ENCODE data around the gene RNU7-1.
"Not testable (repeated sequence)": the region's sequence is repeated elsewhere in the genome, so short reads cannot be mapped to it uniquely, and the experiment has no call there.

RNU7-1 gene

DNA sequence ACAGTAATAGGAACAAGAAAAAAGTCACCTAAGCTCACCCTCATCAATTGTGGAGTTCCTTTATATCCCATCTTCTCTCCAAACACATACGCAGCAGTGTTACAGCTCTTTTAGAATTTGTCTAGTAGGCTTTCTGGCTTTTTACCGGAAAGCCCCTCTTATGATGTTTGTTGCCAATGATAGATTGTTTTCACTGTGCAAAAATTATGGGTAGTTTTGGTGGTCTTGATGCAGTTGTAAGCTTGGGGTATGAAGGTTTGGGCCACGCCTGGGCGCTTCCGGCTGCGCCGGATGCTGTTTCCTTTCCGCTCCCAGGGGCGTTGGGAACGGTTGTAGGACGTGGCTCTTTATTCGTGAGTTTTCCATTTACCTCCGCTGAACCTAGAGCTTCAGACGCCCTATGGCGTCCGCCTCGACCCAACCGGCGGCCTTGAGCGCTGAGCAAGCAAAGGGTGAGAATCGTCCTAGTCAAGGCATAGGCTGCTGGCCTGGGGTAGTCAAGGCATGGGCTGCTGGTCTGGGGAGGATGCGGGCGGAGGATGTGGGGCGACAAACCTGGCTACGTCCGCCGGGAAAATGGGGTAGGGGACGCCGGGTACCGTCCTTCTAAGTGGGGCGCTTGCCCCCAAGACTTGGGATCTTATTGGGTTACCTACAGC is at the start of gene RNU7-1, which contains the start of gene C12orf57:
Gene RNU7-1 (plus strand): TSS at position 95 of the 659 bp plus-strand sequence.
Gene C12orf57 (plus strand): TSS at position 301 of the 659 bp plus-strand sequence. CDS start 100 bp downstream, at position 401.
- peak; percentile 53 to 59 for DNase-seq (ENCODE audit: low read depth in 1 of 2, low spot score in 1 of 2)

DNA sequence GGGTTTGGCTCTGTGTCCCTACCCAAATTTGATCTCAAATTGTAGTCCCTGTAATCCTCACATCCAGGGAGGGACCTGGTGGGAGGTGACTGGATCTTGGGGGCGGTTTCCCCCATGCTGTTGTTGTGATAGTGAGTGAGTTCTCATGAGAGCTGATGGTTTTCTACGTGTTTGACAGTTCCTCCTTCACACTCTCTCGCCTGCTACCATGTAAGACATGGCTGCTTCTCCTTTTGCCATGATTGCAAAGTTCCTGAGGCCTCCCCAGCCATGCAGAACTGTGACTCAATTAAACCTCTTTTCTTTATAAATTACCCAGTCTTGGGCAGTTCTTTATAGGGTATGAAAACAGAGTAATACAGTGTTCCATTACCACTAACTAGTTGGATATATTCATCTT is 49.3 kb upstream of the RNU7-1 start:
- DNase-seq (ENCODE audit: low read depth in 1 of 2, low spot score in 1 of 2): no peak

DNA sequence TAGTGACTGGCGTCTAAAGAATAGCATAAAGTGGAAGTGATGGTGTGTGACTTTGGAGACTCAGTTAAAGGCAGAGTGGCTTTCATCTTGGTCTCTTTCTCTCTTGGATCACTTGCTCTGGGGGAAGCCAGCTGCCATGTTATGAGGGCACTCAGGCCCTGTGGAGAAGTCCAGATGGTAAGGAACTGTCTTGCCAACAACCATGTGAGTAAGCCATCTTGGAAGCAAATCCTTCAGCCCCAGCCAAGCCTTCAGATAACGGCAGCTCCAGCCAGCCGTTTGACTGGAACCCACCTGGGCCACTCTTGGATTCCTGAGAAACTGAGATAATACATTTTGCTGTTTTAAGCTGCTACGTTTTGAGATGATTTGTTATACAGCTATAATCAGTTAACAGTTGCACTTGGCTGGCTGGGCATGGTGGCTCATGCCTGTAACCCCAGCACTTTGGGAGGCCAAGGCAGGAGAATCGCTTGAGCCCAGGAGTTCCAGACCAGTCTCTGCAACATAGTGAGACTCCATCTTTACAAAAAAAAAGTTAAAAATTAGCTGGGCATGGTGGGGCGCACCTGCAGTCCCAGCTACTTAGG is 46.7 kb upstream of the RNU7-1 start:
- DNase-seq (ENCODE audit: low read depth in 1 of 2, low spot score in 1 of 2): no peak

DNA sequence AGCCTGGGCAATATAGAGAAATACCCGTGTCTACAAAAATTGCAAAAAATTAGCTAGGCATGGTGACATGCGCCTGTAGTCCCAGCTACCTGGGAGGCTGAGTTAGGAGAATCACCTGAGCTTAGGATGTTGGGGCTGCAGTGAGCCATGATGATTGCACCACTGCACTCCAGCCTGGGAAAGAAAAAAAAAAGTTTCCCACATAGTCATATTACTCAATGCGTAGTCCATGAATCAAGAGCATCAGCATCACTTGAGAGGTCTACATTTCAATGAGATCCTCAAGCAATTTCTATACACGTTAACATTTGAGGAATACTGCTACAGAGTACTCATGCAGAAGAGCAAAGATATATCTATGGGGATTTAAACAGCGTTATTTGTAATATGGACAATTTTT is 44.2 kb upstream of the RNU7-1 start:
- no peak for DNase-seq (ENCODE audit: low read depth in 1 of 2, low spot score in 1 of 2)

DNA sequence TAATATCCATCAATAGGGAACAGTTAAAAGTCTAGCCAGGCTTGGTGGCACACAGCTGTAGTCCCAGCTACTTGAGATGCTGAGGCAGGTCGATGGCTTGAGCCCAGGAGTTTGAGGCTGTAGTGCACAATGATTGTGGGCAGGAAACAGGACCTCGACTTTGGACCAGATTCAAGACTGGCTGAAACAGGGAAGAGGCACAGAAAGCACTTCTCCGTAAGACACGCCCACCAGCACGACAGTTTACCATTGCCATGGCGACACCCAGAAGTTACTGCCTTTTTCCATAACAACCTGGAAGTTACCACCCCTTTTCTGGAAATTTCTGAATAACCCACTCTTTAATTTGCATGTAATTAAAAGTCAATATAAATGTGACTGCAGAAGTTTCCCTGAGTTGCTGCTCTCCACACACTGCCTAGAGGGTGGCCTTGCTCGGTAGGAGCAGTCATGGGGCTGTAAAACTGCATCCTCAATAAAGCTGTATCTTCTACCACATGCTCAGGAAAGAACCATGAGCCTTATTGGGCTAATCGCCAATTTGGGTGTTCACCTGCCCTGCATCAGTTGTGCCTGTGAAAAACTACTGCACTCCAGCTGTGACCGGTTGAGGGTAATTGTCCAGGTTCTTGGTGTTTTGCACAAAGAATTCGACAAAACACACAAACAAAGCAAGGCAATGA is 43.6 kb upstream of the RNU7-1 start:
- DNase-seq (ENCODE audit: low read depth in 1 of 2, low spot score in 1 of 2): no peak

DNA sequence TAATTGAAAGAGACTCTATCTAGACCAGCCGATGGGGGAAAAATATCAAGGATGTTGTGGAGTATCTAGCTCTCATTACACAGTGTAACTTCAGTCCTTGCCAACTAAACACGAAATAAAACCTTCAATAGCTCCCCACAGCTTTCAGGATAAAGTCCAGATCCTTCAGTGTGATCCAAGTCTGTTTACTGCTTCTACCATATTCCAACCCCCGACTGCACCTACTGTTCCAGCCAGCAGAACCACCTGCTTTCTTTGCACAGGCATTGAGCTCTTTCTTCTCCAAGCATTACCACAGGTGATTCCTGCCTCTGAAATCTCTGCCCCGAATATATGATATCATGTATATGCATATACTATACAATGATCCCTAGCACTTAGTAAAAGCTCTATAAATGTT is 41.2 kb upstream of the RNU7-1 start:
- no peak for DNase-seq (ENCODE audit: low read depth in 1 of 2, low spot score in 1 of 2)

DNA sequence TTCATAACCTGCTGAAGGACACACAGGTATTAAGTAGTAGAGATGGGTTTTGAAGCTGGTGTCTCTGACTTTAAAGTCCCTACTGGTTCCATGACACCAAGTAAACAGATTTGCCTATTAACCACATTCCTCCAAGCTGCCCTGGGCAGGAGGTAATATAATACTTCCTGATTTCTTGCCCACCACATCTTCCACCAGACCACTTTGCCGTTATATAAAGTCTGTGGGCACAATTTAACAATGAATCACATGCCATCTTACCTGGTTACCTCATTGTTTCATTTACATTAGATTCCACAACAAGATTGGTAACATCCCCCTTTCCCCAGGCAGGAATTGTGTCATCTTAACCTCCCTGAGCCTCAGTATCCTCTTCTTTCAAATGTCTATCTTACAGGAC is 39.9 kb upstream of the RNU7-1 start:
- no peak for DNase-seq (ENCODE audit: low read depth in 1 of 2, low spot score in 1 of 2)

DNA sequence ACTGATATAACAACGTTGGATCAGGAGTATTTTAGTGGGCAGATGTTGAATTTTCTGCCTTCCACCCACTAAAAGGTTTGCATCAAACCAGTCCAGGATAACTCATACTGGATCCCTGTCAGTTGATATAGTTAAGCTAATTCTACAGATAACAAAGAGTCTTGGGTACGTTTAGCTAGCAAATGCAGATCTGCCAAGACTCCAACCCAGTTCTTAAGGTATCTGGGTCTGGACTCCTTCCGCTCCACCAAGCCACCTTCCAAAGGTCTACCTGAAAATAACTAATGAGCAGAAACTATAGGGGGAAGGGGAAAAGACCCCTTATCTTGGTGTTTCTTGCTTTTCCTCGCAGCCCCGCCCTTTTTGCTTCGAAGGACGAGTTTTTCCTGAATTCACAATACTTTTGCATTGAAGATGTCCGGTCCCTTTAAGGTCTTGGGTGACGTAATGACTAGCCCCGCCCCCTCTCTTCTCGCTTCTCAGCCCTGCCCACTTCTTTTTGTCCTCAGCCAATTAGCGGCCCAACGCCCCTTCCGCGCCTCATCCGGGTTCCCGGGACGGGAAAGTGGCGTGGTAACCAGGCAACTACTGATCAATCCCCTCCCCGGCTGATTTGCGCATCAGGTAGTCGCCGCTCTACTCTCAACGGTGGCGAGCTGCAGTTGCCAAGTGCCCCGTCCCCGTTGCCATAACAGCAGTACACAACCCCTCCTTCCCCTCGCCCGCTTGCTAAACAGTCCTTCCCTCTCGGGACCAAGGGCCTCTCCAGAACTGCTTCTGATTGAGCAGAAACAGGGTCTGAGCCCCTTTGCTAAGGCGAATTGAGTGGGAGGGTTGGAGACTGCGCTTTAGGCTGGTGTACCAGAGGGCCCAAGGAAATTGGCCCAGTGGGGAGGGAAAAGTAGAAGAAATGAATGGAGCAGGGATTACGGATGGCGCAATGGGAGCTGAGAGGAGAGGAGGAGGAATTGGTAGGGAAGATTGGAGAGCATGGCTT is 39.0 kb upstream of the RNU7-1 start, which contains the start of gene LRRC23:
Gene LRRC23 (plus strand): TSS at position 543 of the 997 bp plus-strand sequence. CDS start 812 bp downstream, outside the sequence.
- DNase-seq (ENCODE audit: low read depth in 1 of 2, low spot score in 1 of 2): peak; percentile 88 to 93

DNA sequence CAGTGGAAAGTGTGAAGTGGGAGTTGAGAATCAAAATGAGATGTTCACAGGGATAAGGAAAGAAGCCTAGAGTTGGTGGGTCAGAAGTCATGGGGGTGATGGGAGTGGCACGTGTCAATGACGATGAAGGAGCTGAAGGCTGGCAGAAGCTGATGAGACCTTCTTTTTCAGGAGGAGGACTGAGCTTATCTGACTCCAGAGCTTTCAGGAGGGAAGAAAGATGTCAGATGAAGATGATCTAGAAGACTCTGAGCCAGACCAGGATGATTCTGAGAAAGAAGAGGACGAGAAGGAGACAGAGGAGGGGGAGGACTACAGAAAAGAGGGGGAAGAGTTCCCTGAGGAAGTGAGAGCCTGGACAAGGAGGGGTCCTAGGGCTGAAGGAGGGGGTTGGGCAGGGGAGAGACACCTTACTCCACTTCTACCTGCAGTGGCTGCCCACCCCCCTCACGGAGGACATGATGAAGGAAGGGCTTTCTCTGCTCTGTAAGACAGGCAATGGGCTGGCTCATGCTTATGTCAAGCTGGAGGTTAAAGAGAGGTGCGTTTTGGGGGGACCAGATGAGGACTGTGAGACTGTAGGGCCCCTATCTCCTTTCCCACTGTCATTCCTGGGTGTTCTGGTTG is 38.1 kb upstream of the RNU7-1 start:
- no peak for DNase-seq (ENCODE audit: low read depth in 1 of 2, low spot score in 1 of 2)

DNA sequence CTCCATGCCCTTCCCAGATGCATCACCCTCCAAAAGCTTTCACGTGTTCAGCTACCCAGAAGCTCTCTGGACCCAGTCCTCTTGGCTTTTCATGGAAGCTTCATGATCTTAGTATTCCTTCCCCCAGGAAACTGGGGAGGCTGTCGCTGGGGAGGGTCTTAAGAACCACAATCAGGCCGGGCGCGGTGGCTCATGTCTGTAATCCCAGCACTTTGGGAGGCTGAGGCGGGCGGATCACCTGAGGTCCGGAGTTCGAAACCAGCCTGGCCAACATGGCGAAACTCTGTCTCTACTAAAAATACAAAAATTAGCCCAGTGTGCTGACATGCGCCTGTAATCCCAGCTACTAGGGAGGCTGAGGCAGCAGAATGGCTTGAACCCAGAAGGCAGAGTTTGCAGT is 35.5 kb upstream of the RNU7-1 start:
- not testable (repeated sequence) for DNase-seq (ENCODE audit: low read depth in 1 of 2, low spot score in 1 of 2)

DNA sequence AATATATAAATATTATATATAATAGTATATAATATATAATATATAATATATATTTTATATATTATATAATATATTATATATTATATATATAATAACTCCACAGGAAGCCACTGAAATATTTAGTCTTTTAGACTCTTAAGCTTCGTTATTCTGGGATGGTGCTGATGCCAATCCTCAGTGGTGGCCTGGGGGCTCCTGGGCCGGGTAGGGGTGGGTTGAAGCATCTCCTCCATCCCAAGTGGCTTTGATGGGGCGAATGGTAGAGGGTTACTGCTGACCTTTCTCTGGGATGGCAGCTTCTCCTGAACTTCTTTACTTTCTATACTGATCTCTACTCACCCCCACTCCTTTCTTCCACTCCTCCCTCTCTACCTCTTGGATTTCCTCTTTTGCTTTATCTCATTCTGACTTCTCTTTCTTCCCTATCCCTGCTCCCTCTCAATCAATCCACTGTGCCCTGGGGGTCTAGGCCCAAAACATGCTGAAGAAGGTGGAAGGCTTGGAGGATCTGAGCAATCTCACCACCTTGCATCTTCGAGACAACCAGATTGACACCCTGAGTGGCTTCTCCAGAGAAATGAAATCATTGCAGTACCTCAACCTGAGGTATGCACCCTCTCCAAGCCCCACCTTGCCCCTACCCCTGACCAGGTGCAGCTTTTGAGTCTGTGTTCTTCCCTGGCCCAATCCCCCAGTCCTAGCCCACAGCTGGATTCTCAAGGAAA is 34.0 kb upstream of the RNU7-1 start:
- no peak for DNase-seq (ENCODE audit: low read depth in 1 of 2, low spot score in 1 of 2)

DNA sequence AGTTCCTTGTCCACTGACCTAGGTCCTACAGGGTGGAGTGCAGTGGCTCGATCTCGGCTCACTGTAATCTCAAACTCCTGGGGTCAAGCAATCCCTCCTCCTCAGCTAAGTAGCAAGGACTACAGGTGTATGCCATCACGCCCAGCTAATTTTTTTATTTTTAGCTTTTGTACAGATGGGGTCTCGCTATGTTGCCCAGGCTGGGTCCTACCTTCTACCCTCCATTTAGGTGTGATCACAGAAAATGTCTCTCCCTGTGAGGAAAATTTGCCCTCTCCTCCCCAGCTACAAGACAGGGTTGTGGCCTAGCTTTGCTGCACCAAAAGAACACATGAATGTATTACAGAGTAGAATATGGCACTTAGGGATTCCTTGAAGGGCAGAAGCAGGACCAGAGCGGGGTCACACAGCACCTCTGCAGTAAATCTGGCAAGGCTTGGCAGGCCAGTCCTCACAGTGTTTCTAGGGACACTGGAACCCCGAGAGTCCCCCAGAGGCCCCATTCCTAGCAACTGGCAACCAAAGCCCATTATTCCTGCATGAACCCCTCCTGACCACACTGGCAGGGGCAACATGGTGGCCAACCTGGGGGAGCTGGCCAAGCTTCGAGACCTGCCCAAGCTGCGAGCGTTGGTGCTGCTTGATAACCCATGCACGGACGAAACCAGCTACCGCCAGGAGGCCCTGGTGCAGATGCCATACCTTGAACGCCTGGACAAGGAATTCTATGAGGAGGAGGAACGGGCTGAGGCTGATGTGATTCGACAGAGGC is 31.3 kb upstream of the RNU7-1 start:
- no peak for DNase-seq (ENCODE audit: low read depth in 1 of 2, low spot score in 1 of 2)

DNA sequence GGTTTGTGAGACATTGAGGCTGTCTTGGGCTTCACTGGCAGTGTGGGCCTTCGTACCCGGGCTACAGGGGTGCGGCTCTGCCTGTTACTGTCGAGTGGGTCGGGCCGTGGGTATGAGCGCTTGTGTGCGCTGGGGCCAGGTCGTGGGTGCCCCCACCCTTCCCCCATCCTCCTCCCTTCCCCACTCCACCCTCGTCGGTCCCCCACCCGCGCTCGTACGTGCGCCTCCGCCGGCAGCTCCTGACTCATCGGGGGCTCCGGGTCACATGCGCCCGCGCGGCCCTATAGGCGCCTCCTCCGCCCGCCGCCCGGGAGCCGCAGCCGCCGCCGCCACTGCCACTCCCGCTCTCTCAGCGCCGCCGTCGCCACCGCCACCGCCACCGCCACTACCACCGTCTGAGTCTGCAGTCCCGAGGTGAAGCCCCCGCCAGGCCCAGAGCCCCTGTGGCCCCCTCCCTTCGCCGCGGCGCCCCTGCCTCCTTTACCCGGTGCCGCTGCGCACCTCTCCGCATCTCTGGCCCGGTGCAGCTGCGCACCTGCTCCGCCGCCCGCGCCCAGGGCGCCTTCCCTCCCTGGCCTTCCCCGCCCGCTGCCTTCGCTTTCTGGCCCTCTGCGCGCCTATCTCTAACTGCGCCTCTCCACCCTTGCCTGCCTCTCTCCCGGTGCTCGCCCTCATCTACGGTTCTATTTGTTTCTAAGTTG is 29.2 kb upstream of the RNU7-1 start, which contains the start of gene ENO2:
Gene ENO2 (plus strand): TSS at position 335 of the 701 bp plus-strand sequence. CDS start 1,253 bp downstream, outside the sequence.
- peak; percentile 71 to 75 for DNase-seq (ENCODE audit: low read depth in 1 of 2, low spot score in 1 of 2)

DNA sequence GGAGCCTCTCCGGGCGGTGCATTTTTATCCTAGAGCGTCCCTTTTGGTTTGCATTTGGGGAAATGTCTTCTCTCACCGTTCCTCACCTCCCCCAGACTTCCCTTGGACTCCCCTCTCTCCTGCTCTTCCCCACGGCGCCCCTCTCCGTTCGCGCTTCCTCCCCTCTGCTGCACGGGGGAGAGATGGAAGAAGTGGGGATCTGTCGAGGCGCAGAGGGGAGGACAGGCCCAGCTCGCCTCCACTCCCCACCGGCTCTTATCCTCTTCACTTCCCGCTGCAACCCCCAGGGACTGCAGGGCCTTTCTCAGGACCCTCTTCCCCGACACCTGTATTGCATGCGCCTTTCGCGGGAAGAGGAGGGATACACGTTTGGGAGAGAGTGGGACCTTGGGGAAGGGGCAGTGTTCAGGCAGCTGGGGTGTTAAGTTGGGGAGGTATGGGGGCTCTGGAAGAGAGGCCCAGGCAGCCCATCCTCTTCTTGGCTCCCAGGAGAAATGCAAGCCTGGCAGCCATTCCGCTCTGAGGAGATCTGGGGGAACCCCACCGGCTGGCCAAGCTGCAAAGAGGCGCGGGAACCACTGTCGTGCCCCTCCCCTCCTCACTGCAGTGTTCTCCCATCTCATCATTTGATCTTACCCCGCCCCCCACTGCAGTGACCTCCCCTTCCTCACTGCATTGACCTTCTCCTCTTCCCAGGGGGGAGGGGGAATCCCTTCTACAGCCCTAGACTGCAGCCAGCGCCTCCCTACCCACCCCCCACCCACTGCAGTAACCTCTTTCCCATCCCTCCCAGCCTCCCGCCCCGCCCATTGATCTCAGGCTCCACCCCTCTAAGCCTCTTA is 28.4 kb upstream of the RNU7-1 start:
- DNase-seq (ENCODE audit: low read depth in 1 of 2, low spot score in 1 of 2): no peak

DNA sequence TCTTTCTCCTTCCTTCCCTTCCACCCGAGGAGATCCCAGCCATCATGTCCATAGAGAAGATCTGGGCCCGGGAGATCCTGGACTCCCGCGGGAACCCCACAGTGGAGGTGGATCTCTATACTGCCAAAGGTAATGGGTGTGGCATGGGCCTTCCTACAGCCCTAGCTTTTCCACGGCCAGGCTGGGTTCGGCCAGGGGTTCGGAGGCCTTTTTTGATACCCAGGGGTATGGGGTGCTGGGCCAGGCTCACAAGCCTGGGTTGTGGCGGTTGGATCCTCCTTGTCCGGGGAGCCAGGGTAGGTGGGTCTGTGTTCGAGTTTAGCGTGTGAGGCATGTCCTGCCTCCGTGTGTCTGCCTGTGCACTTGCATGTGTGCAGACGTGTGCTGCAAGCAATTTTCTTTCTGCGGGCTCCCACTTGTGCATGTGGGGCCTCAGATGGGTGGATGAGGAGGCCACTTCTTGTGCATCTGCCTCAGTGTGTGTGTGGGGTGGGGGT is 27.8 kb upstream of the RNU7-1 start:
- no peak for DNase-seq (ENCODE audit: low read depth in 1 of 2, low spot score in 1 of 2)

DNA sequence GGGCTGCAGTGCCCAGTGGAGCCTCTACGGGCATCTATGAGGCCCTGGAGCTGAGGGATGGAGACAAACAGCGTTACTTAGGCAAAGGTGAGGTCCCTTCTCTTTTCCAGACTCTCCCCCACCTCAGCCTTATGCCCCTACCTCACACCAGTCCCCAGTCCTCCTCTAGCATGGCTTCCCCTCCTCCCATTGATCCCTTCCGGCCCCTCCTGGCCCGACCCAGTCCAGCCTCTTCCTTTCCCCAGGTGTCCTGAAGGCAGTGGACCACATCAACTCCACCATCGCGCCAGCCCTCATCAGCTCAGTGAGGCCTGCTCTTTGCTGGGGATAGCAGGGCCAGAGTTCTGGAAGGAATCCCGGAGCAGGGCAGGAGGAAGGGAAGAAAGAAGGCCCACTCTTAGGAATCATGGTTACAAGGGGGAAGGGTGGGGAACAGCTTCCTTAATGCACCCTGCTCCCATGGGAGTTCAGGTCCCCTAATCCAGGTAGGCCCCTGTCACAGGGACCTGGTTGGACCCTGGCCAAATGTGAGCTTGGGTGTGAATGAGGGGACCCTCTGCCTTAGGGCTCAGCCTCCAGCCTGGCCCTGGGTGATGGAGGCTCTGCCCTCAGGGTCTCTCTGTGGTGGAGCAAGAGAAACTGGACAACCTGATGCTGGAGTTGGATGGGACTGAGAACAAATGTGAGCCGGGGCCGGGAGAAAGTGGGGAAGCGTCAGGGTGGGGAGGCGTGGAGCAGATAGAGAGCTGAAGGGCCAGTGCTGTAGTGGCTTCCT is 27.0 kb upstream of the RNU7-1 start:
- no peak for DNase-seq (ENCODE audit: low read depth in 1 of 2, low spot score in 1 of 2)

Data from stimulated activated CD4-positive, alpha-beta T cell treated with anti-CD3 and anti-CD28 coated beads, Interleukin-15, amount 100 ng/mL, for 1 hour (primary cell).